Subcutaneous adipose tissue (tissue), 4 donors: ENCODE results near the gene GPR153. TPM values are rescaled to one million over a fixed set of nuclear protein-coding genes. Genes with fewer than 3 reads are reported as not detected.

Experiments
- total RNA-seq, 4 donors: library from RNA; depleted of rRNA; stranded (reverse); fragments of >200 nt; gene quantifications; one replicate each; pipeline ENCODE4 v1.1.0, GENCODE V29; 2016
- TF ChIP-seq, protein P1 (sequence below): fragments of 450-650 bp; IDR thresholded peaks from one replicate; pipeline ENCODE4 v1.5.1; 2016; ENCODE audit warnings: low read depth, mild to moderate bottlenecking, control low read depth, antibody characterized with exemption, moderate library complexity

GPR153 gene
- total RNA-seq, 4 donors from 2014 or later = 8.2 to 37.9 (median 16.0) TPM

- TF ChIP-seq, protein P1, sequence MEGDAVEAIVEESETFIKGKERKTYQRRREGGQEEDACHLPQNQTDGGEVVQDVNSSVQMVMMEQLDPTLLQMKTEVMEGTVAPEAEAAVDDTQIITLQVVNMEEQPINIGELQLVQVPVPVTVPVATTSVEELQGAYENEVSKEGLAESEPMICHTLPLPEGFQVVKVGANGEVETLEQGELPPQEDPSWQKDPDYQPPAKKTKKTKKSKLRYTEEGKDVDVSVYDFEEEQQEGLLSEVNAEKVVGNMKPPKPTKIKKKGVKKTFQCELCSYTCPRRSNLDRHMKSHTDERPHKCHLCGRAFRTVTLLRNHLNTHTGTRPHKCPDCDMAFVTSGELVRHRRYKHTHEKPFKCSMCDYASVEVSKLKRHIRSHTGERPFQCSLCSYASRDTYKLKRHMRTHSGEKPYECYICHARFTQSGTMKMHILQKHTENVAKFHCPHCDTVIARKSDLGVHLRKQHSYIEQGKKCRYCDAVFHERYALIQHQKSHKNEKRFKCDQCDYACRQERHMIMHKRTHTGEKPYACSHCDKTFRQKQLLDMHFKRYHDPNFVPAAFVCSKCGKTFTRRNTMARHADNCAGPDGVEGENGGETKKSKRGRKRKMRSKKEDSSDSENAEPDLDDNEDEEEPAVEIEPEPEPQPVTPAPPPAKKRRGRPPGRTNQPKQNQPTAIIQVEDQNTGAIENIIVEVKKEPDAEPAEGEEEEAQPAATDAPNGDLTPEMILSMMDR = no peak
These were observed 17.4 kb upstream of the GPR153 start for GRCh38 chr1:6278263-6278662.

DNA sequence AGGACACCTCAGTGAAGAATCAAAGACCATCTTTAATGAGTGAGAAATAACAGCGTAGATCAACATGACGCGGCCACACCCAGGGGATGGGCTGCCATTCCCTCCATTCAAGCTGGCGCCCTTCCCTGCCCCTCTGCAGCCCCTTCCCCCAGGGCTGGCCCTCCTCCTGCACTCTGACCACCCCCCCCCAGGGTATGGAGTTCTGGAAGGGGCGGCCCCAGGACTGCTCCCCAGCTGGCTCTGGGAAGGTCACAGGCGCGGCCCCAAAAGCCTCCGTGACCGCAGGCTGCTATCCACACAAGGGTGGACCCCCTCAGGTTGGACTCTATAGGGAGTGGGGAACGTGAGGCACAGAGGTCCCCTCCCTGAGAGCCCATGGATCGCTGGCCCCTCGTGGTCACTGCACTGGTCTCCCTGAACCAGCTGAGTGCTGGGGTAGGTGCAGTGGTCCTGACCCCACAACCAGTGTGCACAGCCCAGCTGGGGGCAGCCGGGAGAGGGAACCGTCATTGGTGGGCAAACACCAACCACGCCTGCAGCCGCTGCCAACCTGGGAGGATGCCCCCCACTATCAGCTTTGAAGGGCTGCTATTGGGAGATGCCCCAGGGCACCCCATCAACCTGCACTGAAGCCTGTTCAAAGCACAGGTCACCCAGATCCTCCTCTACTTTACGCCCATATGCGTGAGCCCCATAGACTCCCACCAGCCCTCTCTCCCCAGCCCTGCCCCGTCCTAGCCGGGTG is 16.1 kb upstream of the GPR153 start:
- TF ChIP-seq, protein P1 = no peak

DNA sequence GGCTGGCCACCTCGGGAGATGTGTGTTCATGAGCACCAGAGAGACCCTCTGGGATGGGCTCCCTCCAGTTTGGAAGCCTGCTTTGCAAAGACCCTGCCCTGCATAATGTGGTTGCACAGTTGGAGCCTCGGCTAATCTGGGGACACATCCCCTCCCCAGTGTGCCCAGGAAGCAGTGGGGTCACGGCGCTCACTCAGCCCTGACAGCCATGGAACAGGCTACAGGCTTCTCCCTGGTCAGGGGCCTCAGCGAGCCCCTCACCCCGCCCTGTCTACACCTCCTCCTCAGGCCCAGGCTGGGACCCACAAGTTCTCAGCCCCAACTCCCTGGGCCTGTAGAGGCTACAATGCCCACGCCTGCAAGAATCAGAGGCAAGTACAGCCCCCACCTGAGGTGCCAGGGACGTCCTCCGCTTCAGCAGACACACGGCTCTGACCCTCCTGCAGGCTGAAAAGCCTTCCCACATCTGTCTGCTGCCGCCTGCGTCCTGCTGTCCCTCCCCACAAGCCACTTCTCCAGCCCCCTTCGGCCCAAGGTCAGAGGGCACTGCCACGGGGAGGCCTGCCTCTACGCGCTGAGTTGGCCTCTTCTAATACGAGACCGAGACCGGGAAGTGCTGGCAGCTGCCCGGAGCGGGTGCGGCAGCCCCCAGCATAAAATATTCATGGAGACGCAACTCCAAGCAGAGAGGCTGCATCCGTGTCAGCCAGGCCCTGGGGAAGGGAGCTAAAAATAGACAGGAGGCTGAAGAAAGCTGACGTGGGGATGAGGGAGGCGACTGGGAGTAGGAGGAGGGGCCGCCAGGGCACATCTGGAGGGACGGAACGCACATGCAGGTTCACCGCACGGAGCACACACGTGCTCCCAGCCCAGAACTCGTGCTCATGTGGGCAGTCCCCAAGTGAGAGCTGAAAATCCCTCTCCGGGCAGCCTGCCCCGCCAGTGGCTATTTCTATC is 15.2 kb upstream of the GPR153 start:
- TF ChIP-seq, protein P1 = no peak

GRCh38 chr1:6274622-6275139 is 13.8 kb upstream of the GPR153 start:
- TF ChIP-seq, protein P1 = no peak

GRCh38 chr1:6274102-6274501 is 13.2 kb upstream of the GPR153 start:
- TF ChIP-seq, protein P1 = no peak

GRCh38 chr1:6273380-6273891 is 12.5 kb upstream of the GPR153 start:
- TF ChIP-seq, protein P1 = no peak

- TF ChIP-seq, protein P1 = no peak
These were observed 12.0 kb upstream of the GPR153 start for GRCh38 chr1:6272868-6273267.
